Endodermal cell (in vitro differentiated cells): Measurements from ENCODE around the gene CERT1. TPM values are rescaled to one million over a fixed set of nuclear protein-coding genes. Genes with fewer than 3 reads are reported as not detected.
A peak's percentile ranks its signal among the peaks of the same experiment; 100 is the strongest.

ENCODE experiments used
- DNase-seq: peaks from one replicate; pipeline ENCODE4 v3.0.0-alpha.2; 2017
- H3K27ac ChIP-seq: 2 replicates; pipeline ENCODE4 v1.5.1; 2013; ENCODE audit warnings: mild to moderate bottlenecking, low read depth, low read length, moderate library complexity
- H3K27me3 ChIP-seq: 2 replicates; pipeline ENCODE4 v1.6.1; 2013; ENCODE audit warnings: mild to moderate bottlenecking, low read length, moderate library complexity; ENCODE audit not compliant: insufficient read depth, control insufficient read depth, poor library complexity, severe bottlenecking
- H3K36me3 ChIP-seq: 2 replicates; pipeline ENCODE4 v1.7.0; 2013; ENCODE audit warnings: mild to moderate bottlenecking, low read length, moderate library complexity; ENCODE audit not compliant: control insufficient read depth, insufficient read depth
- H3K4me1 ChIP-seq: one replicate; pipeline ENCODE4 v1.7.0; 2013; ENCODE audit warnings: low read length; ENCODE audit not compliant: control insufficient read depth, insufficient read depth
- H3K4me3 ChIP-seq: 2 replicates; pipeline ENCODE4 v1.5.1; 2013; ENCODE audit warnings: mild to moderate bottlenecking, low read length, moderate library complexity
- H3K9ac ChIP-seq: 2 replicates; pipeline ENCODE4 v1.6.1; 2013; ENCODE audit warnings: mild to moderate bottlenecking, low read length, moderate library complexity; ENCODE audit not compliant: poor library complexity, severe bottlenecking; ENCODE audit errors: extremely low read depth
- H3K9me3 ChIP-seq: 2 replicates; pipeline ENCODE4 v1.6.1; 2013; ENCODE audit warnings: mild to moderate bottlenecking, low read length, moderate library complexity; ENCODE audit not compliant: control insufficient read depth
- H3K27ac Mint-ChIP-seq: 2 replicates; pipeline ENCODE4 v1.8.0; 2020; ENCODE audit warnings: mixed read lengths
- H3K27me3 Mint-ChIP-seq: 2 replicates; pipeline ENCODE4 v1.8.0; 2021; ENCODE audit warnings: mild to moderate bottlenecking, mixed read lengths; ENCODE audit not compliant: insufficient read depth
- H3K36me3 Mint-ChIP-seq: 2 replicates; pipeline ENCODE4 v1.8.0; 2020; ENCODE audit warnings: low read depth, mixed read lengths
- H3K4me1 Mint-ChIP-seq: 2 replicates; pipeline ENCODE4 v1.8.0; 2020; ENCODE audit warnings: mixed read lengths
- H3K4me3 Mint-ChIP-seq: 2 replicates; pipeline ENCODE4 v1.8.0; 2020; ENCODE audit warnings: mild to moderate bottlenecking, moderate library complexity, mixed read lengths
- H3K9me3 Mint-ChIP-seq: 2 replicates; pipeline ENCODE4 v1.8.0; 2020; ENCODE audit warnings: mild to moderate bottlenecking, mixed read lengths
- CTCF ChIP-seq: fragments of 200-600 bp; sonication (generic); conservative IDR thresholded peaks from 2 replicates; pipeline ENCODE4 v1.5.0; 2021; ENCODE audit warnings: antibody characterized with exemption, mild to moderate bottlenecking
- WGBS, 2 experiments: methylation state at CpG; one replicate each; pipeline versions ENCODE4 v1.1.5 to v1.1.7; 2013; ENCODE audit warnings: missing lambda C conversion rate in 2 of 2, mixed read lengths in 1 of 2; ENCODE audit not compliant: insufficient coverage in 1 of 2, insufficient read length in 1 of 2; 5-methylcytosine and 5-hydroxymethylcytosine counted together
- total RNA-seq, 2 donors: library from RNA; stranded (reverse); fragmentation: NEBNext Ultra II Directional in 1 of 2; extraction: Animal tissue kit (Norgen Biotek cat#: 25700) in 1 of 2; gene quantifications; 2 replicates in 1 of 2; 3 replicates in 1 of 2; pipeline ENCODE4 v1.2.1, GENCODE V29; 2021

CERT1 gene
- total RNA-seq, 2 donors from 2014 or later: 51.0 to 73.5 TPM

- H3K9me3 Mint-ChIP-seq: no peaks in the 10 kb centered on the region
- 90 to 91% methylated on average over 2 to 4 of the region's 4 CpGs for WGBS, 2 experiments
- peak overlapping the region; percentile 62 for H3K27ac ChIP-seq
These were observed 148.9 kb downstream of the CERT1 start for GRCh38 chr5:75362474-75362975.

GRCh38 chr5:75361310-75361709 lies 150.1 kb downstream of the CERT1 start:
- peaks cover 48% of the 10 kb centered on the region for H3K36me3 Mint-ChIP-seq
- DNase-seq: no peak
- no peaks in the 10 kb centered on the region for H3K9me3 Mint-ChIP-seq
- no peak overlapping the region for H3K27ac Mint-ChIP-seq
- no peak overlapping the region for H3K4me3 Mint-ChIP-seq
- H3K9me3 ChIP-seq: no peaks in the 10 kb centered on the region
- H3K27ac ChIP-seq: peak overlapping the region; percentile 40
- H3K27me3 ChIP-seq: no peaks in the 10 kb centered on the region
- H3K4me1 Mint-ChIP-seq: peaks cover 27% of the 10 kb centered on the region
- no peak overlapping the region for H3K9ac ChIP-seq
- no peak for TF ChIP-seq CTCF
- H3K4me3 ChIP-seq: no peak overlapping the region
- WGBS, 2 experiments: 91 to 96% methylated on average over 2 to 4 of the region's 4 CpGs
- H3K36me3 ChIP-seq: peaks cover 70% of the 10 kb centered on the region
- H3K4me1 ChIP-seq: peaks cover 10% of the 10 kb centered on the region
- no peaks in the 10 kb centered on the region for H3K27me3 Mint-ChIP-seq

More at GRCh38 chr5:75362474-75362975, 148.9 kb downstream of the CERT1 start:
- H3K4me3 ChIP-seq: no peak overlapping the region
- H3K27me3 Mint-ChIP-seq: no peaks in the 10 kb centered on the region
- H3K36me3 ChIP-seq: peaks cover 58% of the 10 kb centered on the region
- no peaks in the 10 kb centered on the region for H3K9me3 ChIP-seq
- H3K4me1 Mint-ChIP-seq: peaks cover 27% of the 10 kb centered on the region
- H3K4me3 Mint-ChIP-seq: no peak overlapping the region
- peaks cover 36% of the 10 kb centered on the region for H3K36me3 Mint-ChIP-seq
- no peak for DNase-seq
- peak overlapping the region; percentile 28 for H3K27ac Mint-ChIP-seq
- no peak overlapping the region for H3K9ac ChIP-seq
- peaks cover 10% of the 10 kb centered on the region for H3K4me1 ChIP-seq
- H3K27me3 ChIP-seq: no peaks in the 10 kb centered on the region
- no peak for TF ChIP-seq CTCF

GRCh38 chr5:75358117-75358516 lies 153.3 kb downstream of the CERT1 start:
- H3K4me1 Mint-ChIP-seq: peaks cover 5% of the 10 kb centered on the region
- no peak overlapping the region for H3K4me3 ChIP-seq
- H3K27ac ChIP-seq: no peak overlapping the region
- WGBS, 2 experiments: 100% methylated on average over 1 of the region's 3 CpGs; no CpG with 5 or more reads in 1 of the 2 experiments
- H3K36me3 Mint-ChIP-seq: peaks cover 69% of the 10 kb centered on the region
- H3K36me3 ChIP-seq: peaks cover 100% of the 10 kb centered on the region
- no peak overlapping the region for H3K4me3 Mint-ChIP-seq
- H3K27me3 Mint-ChIP-seq: no peaks in the 10 kb centered on the region
- no peaks in the 10 kb centered on the region for H3K27me3 ChIP-seq
- H3K9me3 ChIP-seq: no peaks in the 10 kb centered on the region
- TF ChIP-seq CTCF: no peak
- no peaks in the 10 kb centered on the region for H3K9me3 Mint-ChIP-seq
- H3K27ac Mint-ChIP-seq: no peak overlapping the region
- DNase-seq: no peak
- H3K9ac ChIP-seq: no peak overlapping the region
- no peaks in the 10 kb centered on the region for H3K4me1 ChIP-seq
